ENCODE measurements around the gene G6PC1. TPM values are rescaled to one million over a fixed set of nuclear protein-coding genes. Genes with fewer than 3 reads are reported as not detected.

The G6PC1 gene
- total RNA-seq, 2 experiments from 2014 or later = not detected

DNA sequence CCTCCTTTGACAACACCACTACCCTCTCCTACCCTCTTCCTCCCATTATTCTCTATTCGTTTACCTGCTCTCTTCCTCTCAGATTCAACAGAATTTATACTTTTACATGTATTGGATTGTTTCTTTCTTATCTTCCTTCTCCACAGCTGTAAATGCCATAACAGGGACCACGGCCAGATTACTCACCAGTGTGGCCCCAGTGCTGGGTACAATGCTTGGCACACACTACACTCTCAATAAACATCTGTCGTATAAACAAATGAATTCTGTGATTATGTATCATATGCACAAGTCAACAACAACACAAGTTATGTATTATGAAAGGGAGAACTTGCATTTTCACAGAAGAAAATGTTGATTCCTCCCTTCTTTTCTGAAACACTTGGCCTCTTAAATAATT lies 43.6 kb downstream of the G6PC1 start:
- H3K27me3 Mint-ChIP-seq = no peaks in the 10 kb centered on the region
- CTCF ChIA-PET = no interaction called here
- no peak overlapping the region for H3K27ac Mint-ChIP-seq
- intact Hi-C loops (cut with micrococcal nuclease) = no loop called here
- POLR2A ChIA-PET = interaction anchor here (0.6 kb wide), 1 partner anchor 12 kb away, joined by 3 read pairs; no protein-coding TSS in a partner anchor
- H3K4me3 Mint-ChIP-seq = no peak overlapping the region
- peaks cover 4% of the 10 kb centered on the region for H3K36me3 Mint-ChIP-seq
- no peak for DNase-seq
- no peaks in the 10 kb centered on the region for H3K4me1 Mint-ChIP-seq (ENCODE audit: low read depth)
- H3K9me3 Mint-ChIP-seq = no peaks in the 10 kb centered on the region

GRCh38 chr17:42946812-42947211 lies 46.2 kb downstream of the G6PC1 start:
- H3K9me3 Mint-ChIP-seq = no peaks in the 10 kb centered on the region
- peaks cover 15% of the 10 kb centered on the region for H3K36me3 Mint-ChIP-seq
- H3K27ac Mint-ChIP-seq = no peak overlapping the region
- CTCF ChIA-PET = no interaction called here
- DNase-seq = no peak
- no peaks in the 10 kb centered on the region for H3K27me3 Mint-ChIP-seq
- no peak overlapping the region for H3K4me3 Mint-ChIP-seq
- POLR2A ChIA-PET = no interaction called here
- H3K4me1 Mint-ChIP-seq (ENCODE audit: low read depth) = no peaks in the 10 kb centered on the region
- intact Hi-C loops (cut with micrococcal nuclease) = no loop called here

DNA sequence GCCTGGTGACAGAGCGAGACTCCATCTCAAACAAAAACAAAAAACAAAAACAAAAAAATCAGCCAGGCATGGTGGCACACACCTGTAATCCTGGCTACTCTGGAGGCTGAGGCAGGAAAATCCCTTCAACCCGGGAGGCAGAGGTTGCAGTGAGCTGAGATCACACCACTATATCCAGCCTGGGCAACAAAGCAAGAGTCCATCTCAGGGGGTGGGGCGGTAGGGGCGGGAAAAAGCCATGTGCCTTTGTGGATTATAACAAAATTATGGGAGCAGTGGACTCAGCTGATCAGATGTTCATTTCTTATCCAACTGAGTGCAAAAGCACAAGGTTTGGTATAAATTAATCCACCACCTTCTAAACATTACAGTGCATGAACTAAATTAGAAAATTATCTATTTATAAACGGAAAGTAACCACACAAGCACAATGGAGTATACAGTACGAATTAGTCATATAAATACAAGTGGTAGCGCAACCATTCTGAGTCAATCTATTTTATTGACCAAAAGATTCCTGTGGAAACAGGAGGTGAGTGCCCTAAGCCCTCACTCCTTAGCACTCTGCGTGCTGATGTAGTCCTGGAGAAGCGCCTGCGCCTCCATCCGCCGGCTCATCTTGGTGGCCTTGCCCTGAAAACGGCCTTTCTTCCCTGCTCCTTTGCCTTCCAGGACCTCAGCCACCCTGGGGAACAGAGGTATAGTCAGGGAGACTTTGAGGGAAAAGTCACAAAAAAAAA lies 49.6 kb downstream of the G6PC1 start:
- intact Hi-C loops (cut with micrococcal nuclease) = no loop called here
- ChIA-PET POLR2A (interaction anchor here (1.4 kb wide), 1 partner anchor 104 kb away, joined by 3 read pairs; no protein-coding TSS in a partner anchor), CTCF (no interaction called here)
- Mint-ChIP-seq H3K9me3 (no peaks in the 10 kb centered on the region), H3K36me3 (peaks cover 32% of the 10 kb centered on the region), H3K4me3 (no peak overlapping the region), H3K27ac (no peak overlapping the region), H3K4me1 (ENCODE audit: low read depth) (no peaks in the 10 kb centered on the region), H3K27me3 (no peaks in the 10 kb centered on the region)
- DNase-seq = no peak

Other genes with a start within 250 kb of the G6PC1 start
- 10 to 100 TPM in 1 of 2 experiments, 1 to 10 TPM in 1; 9.3 to 10.1 TPM for gene TUBG2, start 241.5 kb upstream of the G6PC1 start, total RNA-seq
- 1 to 10 TPM; 1.1 to 1.2 TPM for gene PLEKHH3, start 223.8 kb upstream of the G6PC1 start, total RNA-seq
- under 1 TPM; 0.38 to 0.65 TPM for gene CCR10, start 219.0 kb upstream of the G6PC1 start, total RNA-seq
- gene CNTNAP1, start 218.3 kb upstream of the G6PC1 start, total RNA-seq = 1 to 10 TPM; 1.8 to 1.9 TPM
- 10 to 100 TPM; 29.7 to 33.9 TPM for gene EZH1, start 155.8 kb upstream of the G6PC1 start, total RNA-seq
- gene RAMP2, start 139.6 kb upstream of the G6PC1 start, total RNA-seq = not detected
- gene VPS25, start 127.3 kb upstream of the G6PC1 start, total RNA-seq = 10 to 100 TPM; 57.5 to 58.6 TPM
- gene WNK4, start 120.2 kb upstream of the G6PC1 start, total RNA-seq = under 1 TPM; 0.10 to 0.15 TPM
- 10 to 100 TPM; 31.8 to 36.6 TPM for gene COA3, start 102.1 kb upstream of the G6PC1 start, total RNA-seq
- not detected for gene CNTD1, start 101.9 kb upstream of the G6PC1 start, total RNA-seq
- 10 to 100 TPM; 72.7 to 77.4 TPM for gene BECN1, start 76.5 kb upstream of the G6PC1 start, total RNA-seq
- 100 to 1,000 TPM; 111 to 116 TPM for gene PSME3, start 67.4 kb upstream of the G6PC1 start, total RNA-seq
- gene AOC2, start 56.2 kb upstream of the G6PC1 start, total RNA-seq = 1 to 10 TPM; 1.7 to 2.0 TPM
- gene AOC3, start 49.6 kb upstream of the G6PC1 start, total RNA-seq = 1 to 10 TPM; 1.6 to 2.0 TPM
- 10 to 100 TPM; 38.7 to 43.1 TPM for gene AARSD1, start 63.7 kb downstream of the G6PC1 start, total RNA-seq
- gene PTGES3L, start 79.3 kb downstream of the G6PC1 start, total RNA-seq = under 1 TPM; 0.53 to 0.64 TPM
- gene RUNDC1, start 79.8 kb downstream of the G6PC1 start, total RNA-seq = 10 to 100 TPM in 1 of 2 experiments, 1 to 10 TPM in 1; 10.0 to 11.5 TPM
- gene RPL27, start 97.6 kb downstream of the G6PC1 start, total RNA-seq = 1,000 to 10,000 TPM; 1,552 to 1,589 TPM
- 10 to 100 TPM; 66.0 to 68.6 TPM for gene IFI35, start 106.0 kb downstream of the G6PC1 start, total RNA-seq
- gene VAT1, start 121.6 kb downstream of the G6PC1 start, total RNA-seq = 10 to 100 TPM; 45.3 to 49.6 TPM
- gene RND2, start 124.4 kb downstream of the G6PC1 start, total RNA-seq = under 1 TPM in 1 of 2 experiments, not detected in 1; 0.07 TPM
- 100 to 1,000 TPM in 1 of 2 experiments, 10 to 100 TPM in 1; 92.8 to 103 TPM for gene BRCA1, start 224.6 kb downstream of the G6PC1 start, total RNA-seq